ENCODE measurements around the gene SOHLH1.
"Not testable (repeated sequence)": the region's sequence is repeated elsewhere in the genome, so short reads cannot be mapped to it uniquely, and the experiment has no call there.

SOHLH1 gene

GRCh38 chr9:135671591-135672041 is 27.7 kb downstream of the SOHLH1 start:
- TF ChIP-seq, protein P1, sequence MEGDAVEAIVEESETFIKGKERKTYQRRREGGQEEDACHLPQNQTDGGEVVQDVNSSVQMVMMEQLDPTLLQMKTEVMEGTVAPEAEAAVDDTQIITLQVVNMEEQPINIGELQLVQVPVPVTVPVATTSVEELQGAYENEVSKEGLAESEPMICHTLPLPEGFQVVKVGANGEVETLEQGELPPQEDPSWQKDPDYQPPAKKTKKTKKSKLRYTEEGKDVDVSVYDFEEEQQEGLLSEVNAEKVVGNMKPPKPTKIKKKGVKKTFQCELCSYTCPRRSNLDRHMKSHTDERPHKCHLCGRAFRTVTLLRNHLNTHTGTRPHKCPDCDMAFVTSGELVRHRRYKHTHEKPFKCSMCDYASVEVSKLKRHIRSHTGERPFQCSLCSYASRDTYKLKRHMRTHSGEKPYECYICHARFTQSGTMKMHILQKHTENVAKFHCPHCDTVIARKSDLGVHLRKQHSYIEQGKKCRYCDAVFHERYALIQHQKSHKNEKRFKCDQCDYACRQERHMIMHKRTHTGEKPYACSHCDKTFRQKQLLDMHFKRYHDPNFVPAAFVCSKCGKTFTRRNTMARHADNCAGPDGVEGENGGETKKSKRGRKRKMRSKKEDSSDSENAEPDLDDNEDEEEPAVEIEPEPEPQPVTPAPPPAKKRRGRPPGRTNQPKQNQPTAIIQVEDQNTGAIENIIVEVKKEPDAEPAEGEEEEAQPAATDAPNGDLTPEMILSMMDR (IDR thresholded peaks at IDR 0.05; ENCODE audit: low read depth, low read length) = 0 out of 2 replicates have a peak, but pooled peaks have one; percentile 19
- Histone ChIP-seq H3K27ac (no peak overlapping the region), H3K9me3 (ENCODE audit: severe bottlenecking) (no peaks in the 10 kb centered on the region), H3K27me3 (ENCODE audit: insufficient read depth, low read depth, severe bottlenecking) (no peaks in the 10 kb centered on the region), H3K4me3 (ENCODE audit: low read depth, low read length) (no peak overlapping the region), H3K36me3 (no peaks in the 10 kb centered on the region)
- no peak for DNase-seq

DNA sequence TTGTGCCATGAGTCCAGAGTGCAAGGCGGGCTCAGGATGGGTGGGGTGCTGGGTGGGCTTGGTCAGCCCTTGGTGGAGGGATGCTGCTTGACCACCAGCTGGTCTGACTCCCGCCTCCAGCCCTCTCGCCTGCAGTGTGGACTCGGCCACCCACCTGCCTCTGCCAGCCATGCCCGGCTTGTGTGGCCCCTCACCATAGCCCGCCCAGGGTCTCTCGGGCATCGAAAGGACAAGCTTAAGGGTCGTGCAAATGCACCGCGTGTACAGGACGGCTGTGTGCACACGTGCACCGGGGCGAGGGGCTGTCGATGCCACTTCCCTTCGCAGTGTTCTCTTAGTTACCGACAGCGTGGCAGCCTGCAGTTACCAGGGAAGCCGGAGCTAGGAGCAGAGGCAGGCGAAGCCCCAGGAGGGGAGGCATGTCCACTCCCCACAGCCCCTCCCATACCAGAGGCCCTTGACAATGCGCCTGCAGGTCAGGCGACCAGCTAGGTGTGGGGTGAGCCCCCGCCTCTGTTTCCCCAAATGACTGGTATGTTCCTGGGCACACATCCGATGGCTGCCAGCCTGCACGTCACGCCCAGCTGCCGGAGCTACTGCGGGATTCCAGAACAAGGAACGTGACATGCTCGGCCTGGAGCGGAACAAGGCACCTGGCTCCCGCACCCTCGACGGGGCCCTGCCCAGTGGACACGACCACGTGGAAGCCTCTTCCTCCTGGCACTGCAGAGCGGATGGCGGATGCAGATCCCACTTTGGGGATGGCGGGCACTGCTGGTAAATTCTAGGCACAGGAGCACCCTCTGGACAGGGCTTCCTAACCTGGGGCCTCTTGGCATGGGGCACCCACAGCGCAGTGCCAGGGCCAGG is 28.3 kb downstream of the SOHLH1 start:
- Histone ChIP-seq H3K27ac (no peak overlapping the region), H3K36me3 (no peaks in the 10 kb centered on the region), H3K9me3 (ENCODE audit: severe bottlenecking) (no peaks in the 10 kb centered on the region), H3K27me3 (ENCODE audit: insufficient read depth, low read depth, severe bottlenecking) (no peaks in the 10 kb centered on the region), H3K4me3 (ENCODE audit: low read depth, low read length) (no peak overlapping the region)
- TF ChIP-seq, protein P1 (IDR thresholded peaks at IDR 0.05; ENCODE audit: low read depth, low read length) = no peak
- DNase-seq = no peak

DNA sequence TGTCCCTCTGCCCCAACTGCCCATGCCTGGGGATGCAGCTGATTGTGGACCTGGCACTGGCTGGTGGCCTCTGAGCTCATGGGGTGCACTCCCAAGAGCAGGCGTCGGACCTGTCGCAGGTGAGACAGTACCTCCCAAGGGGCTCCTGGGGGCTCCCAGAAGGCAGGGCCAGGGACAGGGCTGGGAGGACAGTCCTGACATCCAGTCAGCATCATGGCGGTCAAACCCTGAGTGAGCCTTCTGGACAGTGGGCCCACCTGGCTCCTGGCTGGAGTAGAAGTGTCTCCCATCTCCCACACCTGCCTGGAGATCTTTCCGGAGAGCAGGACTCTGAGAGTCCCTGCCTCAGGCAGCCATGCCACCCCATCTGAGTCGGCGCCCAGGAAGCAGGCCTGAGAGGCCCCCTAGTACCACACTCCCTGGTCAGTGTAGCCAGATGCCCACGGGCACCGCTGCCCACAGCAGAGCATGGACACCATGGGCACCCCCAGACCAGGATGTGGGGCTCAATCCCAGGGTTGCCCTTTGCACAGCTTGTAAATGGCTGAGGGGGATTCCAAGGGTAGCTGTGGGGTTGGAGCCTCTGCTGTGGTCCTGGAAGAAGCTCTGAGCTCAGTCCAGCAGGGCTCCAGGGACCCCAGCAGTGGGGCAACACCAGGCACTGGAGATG is 29.5 kb downstream of the SOHLH1 start:
- no peak overlapping the region for H3K4me3 ChIP-seq (ENCODE audit: low read depth, low read length)

GRCh38 chr9:135669018-135669417 is 30.3 kb downstream of the SOHLH1 start:
- H3K27ac ChIP-seq; H3K9me3 ChIP-seq (ENCODE audit: severe bottlenecking); H3K27me3 ChIP-seq (ENCODE audit: insufficient read depth, low read depth, severe bottlenecking); DNase-seq; H3K4me3 ChIP-seq (ENCODE audit: low read depth, low read length); H3K36me3 ChIP-seq: not testable (repeated sequence)

More for the DNA sequence above, 29.5 kb downstream of the SOHLH1 start:
- no peaks in the 10 kb centered on the region for H3K36me3 ChIP-seq
- no peaks in the 10 kb centered on the region for H3K27me3 ChIP-seq (ENCODE audit: insufficient read depth, low read depth, severe bottlenecking)
- H3K27ac ChIP-seq = no peak overlapping the region
- DNase-seq = no peak
- H3K9me3 ChIP-seq (ENCODE audit: severe bottlenecking) = no peaks in the 10 kb centered on the region
- TF ChIP-seq, protein P1 (IDR thresholded peaks at IDR 0.05; ENCODE audit: low read depth, low read length) = no peak

DNA sequence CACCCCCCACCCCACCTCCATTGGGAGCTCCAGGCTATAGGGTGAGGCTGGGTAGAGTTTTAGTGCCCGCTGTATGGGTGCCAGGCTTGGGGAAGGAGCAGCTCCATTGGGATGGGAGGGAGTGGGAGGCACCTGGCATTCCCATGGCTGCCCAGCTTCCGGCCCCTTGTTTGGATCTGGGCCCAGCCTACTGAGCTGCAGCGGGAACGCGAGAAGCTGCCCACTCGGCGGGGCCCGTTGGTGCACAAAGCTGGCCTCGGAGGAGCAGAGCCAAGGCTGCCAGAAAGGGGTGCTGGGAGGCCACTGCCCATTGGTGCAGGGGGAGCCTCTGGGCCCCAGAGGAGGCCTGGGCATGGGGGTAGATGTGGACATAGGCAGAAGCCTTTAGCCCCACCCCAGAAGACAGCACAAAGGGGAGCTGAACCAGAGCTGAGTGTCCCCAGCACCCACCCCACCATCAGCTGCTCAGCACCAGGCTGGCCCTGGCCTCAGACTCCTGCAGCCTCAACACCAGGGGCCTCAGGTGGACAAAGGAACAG is 31.7 kb downstream of the SOHLH1 start:
- Histone ChIP-seq H3K27ac (no peak overlapping the region), H3K9me3 (ENCODE audit: severe bottlenecking) (no peaks in the 10 kb centered on the region), H3K36me3 (no peaks in the 10 kb centered on the region), H3K4me3 (ENCODE audit: low read depth, low read length) (no peak overlapping the region), H3K27me3 (ENCODE audit: insufficient read depth, low read depth, severe bottlenecking) (no peaks in the 10 kb centered on the region)
- TF ChIP-seq, protein P1 (IDR thresholded peaks at IDR 0.05; ENCODE audit: low read depth, low read length) = no peak
- no peak for DNase-seq
